GM04504 (cell line): ENCODE results near the gene WNT7A.

Source experiments
- DNase-seq: peaks from one replicate; pipeline ENCODE4 v3.0.0-alpha.2; 2012; ENCODE audit warnings: low read depth

WNT7A gene

DNA sequence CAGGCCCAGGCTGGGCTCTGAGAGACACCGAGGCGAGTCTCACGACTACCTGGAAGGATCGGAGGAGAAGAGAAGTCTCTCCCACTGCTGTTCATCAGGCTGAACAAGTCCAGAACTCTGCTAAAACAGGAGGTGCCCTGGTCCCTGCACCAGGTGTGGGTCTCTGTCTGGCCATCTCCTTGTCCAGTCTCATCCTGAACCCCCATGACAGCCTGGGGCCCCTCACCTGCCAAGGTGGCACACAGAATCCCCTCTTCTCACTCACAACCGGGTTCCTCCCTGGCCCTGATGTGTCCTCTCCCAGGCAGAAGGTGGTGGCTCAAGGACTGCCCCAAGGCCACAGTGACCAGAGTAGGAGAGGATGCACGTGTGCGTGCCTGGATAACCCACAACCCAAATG is 34.1 kb downstream of the WNT7A start:
- DNase-seq, result no peak

DNA sequence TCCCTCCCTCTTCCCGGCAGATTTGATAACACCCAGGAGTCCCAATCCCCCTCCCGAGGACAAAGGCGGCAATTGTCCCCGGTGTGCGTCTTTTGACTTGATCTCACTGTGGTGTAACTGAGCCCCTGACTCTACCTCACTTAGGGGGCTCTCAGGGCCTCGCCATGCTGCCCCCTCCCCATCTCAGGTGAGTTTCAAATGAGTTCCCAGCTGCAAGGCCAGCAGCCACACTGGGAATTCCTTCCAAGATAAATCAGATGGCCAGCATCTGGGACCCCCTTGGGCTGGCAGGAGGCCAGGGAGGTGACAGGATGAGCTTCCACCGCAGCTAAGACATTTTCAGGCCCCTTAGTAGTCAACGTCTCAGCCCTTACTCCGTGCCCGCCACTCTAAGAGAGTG is 35.0 kb downstream of the WNT7A start:
- DNase-seq, result no peak

DNA sequence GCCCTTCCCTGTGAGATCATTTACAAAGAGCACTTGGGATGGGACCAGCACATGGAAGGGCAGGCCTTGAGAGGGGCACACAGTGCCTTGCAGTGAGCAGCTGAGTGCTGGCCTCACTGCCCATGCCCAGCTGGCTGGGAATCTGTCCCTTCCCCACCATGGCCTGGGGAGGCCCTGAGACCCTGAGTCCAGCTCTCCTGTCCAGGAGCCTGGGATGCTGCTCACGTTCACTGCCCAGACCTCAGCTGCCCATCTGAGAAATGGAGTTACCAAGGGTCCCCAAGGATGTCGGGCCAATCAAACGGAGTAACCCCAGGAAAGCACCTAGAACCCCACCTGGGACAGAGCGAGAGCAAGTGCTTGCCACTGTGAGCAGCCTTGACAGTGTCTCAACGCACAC is 35.6 kb downstream of the WNT7A start:
- no peak for DNase-seq

DNA sequence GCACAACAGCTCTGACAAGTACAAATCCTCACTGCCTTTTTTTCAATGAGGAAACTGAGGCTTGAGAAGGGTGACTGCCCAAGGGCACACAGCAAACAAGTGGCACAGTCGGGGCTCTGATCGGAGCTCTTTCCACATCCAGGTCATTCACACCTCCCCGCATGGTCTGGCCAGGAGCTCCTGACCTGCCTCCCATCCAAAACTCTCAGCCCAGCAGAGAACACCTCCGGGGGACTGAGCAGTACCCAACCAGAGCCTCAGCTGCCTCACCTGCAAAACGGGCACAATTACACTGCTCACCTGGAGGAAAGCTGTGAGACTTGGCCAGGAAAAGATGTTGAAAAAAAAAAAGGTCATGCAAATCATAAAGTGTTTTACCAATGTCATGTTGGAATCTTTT is 36.5 kb downstream of the WNT7A start:
- no peak for DNase-seq

DNA sequence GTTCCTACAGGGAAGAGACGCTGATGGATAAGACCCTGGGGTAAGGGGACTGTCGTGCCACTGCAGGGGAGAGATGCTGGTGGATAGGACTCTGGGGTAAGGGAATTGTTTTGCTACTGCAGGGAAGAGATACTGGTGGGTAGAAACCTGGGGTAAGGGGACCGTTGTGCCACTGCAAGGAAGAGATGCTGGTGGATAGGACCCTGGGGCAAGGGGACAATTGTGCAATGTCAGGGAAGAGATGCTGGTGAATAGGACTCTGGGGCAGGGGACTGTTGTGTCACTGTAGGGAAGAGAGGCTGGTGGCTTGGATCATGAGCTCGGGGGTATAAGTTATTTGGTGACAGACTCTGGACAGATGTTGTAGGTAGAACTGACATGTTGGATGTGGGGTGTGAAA is 37.6 kb downstream of the WNT7A start:
- DNase-seq, result no peak

DNA sequence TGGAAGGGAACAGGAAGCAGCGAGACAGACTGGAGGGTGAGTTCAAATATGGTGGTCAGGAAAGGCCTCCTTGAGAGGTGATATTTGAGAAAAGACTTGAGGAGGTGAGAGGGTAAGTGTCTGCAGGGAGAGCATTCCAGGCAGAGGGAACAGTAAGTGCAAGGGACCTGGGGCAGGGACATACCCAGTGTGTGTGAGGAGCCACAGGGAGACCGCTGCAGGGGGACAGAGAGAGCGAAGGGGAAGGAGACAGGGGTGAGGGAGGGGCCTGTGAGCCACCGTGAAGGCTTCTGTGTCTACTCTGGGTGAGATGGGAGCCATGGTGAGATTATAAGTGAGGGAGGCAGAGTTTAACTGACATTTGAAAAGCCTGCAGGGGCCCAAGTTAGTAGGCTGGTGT is 38.0 kb downstream of the WNT7A start:
- no peak for DNase-seq

DNA sequence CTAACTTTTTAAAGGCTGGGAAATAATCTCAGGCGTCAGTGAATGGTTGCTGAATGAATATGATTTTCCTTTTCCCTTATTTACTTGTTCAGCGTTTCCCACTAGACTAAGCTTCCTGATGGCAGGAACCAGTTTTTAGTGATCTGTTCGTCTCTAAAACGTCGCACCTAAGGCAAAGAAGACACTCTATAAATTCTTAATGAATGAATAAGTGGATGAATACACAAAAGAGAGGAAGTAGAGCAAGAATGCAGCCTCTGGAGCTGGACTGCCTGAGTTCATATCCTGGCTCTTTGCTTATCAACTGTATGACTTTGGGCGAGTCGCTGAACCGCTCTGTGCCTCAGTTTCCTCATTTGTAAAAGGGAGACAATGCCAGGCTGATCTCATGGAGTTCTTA is 38.7 kb downstream of the WNT7A start:
- DNase-seq, result no peak

DNA sequence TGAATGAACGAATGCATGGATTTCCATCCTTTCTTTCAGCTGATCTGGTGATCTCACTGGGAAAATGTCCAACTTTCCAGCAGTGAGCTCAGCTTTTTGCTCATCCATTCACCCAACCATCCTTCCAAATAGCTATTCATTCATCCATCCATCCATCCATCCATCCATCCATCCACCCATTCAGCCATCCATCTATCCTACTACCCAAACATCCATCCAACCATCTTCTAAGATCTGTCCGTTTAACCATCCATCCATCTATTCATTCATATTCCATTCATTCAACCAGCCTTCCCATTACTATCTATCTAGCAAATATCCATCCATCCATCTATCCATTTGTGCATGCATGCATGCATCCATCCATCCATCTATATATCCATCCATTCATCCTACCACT is 39.4 kb downstream of the WNT7A start:
- no peak for DNase-seq

DNA sequence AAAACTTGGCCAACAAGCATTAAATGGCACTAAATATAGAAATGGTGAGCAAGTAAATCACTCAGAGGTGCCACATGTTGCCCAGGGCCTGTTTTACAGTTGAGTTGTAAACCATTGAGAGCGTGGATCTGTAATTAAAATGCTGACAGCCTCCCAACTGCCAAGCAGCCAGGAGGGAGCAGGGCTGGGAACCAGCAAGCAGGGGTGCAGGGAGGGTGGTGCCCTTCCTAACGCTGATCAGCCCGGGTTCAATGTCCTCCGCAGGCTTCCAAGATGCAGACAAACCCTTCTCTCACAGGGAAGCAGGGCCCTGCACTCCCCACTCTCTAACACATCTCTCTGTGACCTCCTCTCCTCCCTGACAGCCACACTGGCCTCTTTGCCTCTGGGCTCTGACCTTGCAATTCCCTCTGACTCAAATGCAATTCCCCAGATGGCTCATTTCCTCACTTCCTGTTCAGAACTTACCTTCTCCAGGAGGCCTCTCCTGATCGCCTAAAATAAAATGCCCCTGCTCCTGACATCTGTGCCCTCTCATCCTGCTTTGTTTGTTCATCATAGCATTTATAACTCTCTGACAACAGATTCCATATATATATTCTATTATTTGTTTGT is 40.0 kb downstream of the WNT7A start:
- no peak for DNase-seq

DNA sequence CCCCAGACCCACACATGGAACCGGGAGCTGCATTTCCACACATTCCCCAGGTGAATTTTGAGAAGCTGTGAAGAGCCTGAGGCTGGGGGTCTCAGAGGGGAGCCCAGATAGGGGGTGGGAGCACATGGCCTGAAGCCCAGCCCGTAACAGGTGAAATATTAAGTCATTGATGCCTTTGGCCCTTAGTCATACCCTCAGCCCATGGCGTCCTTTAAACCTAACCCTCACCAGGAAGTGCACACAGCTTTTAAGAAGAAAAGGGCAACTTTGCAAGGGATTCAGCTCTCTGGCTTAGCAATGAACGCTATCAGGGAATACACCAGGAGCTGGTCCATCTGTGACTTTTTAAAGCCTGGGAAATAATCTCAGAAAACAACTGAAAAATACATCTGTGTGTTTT is 40.6 kb downstream of the WNT7A start:
- DNase-seq, result no peak

DNA sequence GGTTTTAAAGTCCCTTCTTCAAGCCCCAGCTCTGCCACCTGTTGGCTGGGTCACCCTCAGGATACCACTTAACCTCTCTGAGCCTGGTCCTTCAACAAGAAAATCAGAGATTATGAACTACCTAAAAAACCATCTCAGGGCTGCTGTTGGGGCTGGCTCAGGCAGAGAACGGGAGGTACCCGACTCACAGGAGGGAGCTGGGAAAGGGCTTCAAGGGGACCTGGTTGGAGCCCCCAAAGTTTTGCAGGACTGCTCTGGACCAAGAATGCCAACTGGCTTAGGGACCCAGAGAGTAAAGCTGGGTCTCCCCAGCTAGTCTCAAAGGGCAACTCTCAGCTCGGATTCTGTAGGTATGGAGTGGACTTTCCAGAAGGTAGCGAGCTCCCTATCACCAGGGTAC is 41.5 kb downstream of the WNT7A start:
- no peak for DNase-seq

DNA sequence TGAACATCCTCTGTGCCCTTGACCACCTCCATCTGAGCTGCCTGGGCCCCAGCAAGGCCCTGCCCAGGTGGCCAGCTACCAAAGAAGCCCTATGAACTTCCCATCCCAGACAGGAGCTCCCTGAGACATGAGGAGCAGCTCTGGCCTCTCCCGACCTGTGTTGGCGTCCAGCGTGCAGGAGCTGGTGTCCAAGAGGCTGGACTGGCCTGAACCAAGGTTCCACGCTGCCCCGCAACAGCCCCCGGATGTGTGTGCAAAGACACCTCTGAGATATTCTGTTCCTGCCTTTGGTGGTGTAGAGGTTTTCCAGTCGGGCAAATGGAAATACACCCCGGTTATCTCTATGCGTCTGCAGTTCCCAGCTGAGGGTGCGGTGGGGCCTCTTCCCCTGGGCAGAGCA is 42.1 kb downstream of the WNT7A start:
- DNase-seq, result no peak

DNA sequence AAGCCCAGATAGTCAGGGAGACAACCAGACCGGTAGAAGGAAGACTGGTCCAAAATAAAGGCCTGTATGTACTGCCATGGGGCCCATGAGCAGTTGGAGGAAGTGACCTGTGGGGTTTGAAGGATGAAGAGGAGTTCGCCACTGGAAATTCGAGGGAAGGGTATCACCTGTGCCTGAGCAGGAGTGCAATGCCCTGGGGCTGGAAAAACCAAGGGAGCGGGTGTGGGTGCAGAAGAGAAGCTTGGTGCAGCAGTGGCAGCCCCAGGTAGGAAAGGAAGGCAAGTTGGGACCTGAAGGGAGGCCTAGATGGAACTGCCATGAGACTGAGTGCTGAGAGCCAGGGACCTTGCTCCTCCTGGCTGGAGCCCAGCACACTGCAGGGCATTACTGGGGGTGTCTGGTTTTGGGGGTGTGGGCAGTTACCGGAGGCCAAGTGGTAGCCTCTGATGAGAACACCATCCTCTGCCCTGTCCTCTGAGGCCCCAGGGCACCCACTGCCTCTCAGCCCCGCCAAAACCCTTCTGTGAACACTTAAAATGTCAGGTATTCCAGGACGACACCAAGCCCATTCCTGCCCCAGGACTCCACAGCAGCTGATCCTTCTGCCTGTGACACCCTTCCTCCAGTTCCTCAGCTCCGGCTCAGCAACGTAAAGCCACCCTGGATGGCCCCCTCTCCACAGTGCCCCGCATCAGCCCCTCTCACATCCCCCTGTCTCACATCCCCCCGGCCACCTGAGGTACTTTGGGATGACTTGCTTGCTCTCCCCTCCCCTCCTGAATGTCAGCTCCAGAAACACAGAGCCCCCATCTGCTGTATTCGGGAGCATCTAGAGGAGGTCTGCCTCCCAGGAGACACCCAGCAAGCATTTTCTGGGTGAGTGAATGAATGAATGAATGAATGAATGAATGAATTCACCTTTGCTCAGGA is 42.9 kb downstream of the WNT7A start:
- DNase-seq, result no peak

DNA sequence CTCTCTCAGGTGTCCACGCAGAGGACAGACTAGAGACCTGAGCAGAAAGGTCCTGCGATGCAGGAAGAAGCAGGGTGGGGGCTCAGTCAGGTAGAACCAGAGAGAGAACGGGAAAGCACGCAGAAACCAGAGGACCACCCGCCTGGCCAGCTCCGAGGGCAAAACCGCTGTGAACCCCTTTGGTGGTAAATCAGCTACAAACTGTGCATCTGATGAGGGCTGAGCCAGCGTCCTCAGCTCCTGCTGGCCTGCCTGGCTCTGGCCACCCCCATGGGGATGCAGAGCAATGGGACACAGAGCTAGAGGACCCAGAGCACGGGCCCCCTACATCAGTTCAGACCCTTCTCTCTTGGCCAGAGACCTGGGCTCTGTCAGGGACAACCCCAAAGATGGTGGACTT is 44.6 kb downstream of the WNT7A start:
- no peak for DNase-seq

DNA sequence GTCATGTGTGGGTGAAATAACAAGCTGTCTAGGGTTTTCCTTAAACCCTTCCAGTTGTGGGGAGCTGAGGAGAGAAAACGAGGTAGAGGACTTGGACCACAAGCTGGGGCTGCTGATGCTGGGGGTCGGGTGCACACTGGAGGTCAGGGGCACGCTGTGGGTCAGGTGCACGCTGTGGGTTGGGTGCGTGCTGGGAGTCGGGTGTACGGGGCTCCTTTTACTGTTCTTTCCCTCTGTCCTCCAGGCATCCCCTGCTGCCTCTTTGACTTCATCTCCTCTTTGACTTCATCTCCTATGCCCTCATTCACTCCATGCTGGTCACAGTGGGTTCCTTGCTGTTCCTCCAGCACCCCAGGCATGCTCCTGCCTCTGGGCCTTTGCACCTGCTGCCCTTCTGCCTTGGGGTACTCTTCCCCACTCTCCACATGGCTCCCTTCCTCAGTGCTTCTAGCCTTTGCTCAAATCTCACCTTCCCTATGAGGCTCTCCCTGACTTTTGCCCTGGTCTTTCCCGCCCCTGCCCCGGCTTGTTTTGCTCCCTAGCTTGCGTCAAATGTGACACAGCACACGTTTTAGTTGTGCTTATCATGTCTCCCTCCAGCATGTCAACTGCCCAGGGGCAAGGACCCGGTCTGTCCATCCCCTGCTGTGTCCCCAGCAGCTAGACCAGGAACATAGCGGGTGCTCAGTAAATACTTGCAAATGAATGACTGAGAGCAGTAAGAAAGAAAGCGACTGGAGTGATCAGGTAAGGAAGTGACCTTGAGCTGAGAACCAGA is 45.4 kb downstream of the WNT7A start:
- no peak for DNase-seq

DNA sequence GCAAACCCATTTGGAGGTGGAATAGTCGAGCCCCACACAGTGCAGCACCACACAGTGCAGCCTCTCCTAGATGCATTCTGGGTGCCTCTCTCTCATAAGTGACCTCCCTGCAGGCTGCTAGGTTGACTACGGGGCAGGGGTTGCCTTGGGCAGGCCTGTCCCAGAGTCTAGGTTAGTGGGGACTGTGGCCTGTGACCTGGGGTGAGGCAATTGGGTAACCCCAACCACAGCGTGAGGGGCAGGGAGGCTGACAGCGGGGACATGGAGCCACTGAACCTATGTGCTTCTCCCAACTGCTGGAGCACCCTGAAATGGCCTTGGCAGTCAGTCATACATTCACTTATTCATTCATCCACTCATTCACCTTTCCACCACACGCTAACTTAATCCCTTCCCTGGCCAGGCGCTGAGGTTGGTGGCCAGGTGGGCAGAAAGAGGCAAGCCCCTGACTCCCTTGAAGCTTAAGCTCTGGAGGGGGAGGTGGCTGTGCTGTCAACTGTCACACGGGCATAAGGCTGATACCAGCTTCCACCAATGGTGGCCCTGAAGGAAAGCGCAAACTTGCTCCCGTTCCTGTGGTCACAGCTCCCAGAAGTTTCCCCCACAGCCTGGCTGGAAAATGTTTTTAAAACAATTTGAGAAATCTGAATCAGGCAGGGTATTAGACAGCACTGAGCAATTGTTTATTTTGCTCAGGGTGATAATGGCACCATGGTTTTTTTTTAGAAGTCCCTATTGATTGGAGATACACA is 46.2 kb downstream of the WNT7A start:
- no peak for DNase-seq

DNA sequence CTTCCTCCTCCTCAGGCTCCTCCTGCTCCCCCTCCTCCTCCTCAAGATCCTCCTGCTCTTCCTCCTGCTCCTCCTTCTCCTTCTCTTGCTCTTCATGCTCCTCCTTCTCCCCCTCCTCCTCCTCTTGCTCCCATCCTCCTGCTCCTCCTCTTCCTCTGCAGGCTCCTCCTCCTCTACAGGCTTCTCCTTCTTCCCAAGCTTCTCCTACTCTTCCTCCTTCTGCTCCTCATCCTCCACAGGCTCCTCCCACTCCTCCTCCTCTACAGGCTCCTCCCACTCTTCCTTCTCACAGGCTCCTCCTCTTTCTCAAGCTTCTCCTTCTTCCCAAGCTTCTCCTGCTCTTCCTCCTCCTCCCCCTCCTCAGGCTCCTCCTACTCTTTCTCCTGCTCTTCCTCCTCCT is 47.7 kb downstream of the WNT7A start:
- DNase-seq, result no peak

DNA sequence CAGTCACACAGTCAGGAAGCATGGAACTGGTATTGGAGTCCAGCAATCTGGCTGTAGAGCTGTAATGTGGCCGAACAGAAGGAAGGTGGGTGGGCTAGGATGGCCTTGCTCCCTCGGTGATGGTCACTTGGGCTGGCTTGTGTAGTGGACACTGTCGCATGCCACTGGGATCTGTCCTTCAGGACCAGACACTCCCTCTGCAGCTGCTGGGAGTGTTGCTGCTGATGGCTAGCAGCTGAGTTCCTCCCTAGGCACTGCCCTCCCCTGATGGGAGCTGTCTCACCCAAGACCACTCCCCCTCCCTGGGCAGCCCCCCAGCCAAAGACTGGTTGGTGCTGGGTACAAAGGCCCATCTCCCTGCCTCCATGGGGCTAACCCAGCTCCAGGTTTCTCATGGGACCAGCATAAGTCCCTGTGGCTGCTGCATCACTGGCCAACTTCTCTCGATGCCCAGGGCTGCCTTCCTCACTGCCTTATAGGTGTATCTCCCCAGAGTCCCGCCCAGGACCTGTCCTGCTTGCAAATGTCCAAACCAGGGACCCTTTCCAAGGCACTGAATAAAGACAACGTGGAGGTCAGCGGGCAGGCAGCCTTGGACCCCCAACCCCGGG is 48.4 kb downstream of the WNT7A start:
- no peak for DNase-seq

DNA sequence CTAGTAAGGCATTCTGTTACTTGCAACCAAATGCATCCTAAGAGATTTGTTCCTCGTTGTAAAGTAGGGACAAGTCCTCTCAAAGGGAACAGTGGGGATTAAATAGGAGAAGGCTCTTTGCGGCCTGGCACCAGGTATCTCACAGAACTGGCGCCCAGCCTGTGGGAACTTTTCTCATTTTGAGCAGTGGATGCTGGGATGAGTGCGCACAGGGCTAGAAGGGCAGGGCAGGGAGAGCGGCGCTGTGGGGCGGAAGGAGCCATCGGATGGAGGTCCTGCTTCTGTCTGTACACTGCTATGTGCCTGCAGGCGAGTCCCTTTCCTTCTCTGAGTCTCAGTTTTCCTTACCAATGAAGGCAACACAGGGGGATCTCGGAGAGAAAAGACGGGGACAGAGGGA is 50.6 kb downstream of the WNT7A start:
- no peak for DNase-seq

DNA sequence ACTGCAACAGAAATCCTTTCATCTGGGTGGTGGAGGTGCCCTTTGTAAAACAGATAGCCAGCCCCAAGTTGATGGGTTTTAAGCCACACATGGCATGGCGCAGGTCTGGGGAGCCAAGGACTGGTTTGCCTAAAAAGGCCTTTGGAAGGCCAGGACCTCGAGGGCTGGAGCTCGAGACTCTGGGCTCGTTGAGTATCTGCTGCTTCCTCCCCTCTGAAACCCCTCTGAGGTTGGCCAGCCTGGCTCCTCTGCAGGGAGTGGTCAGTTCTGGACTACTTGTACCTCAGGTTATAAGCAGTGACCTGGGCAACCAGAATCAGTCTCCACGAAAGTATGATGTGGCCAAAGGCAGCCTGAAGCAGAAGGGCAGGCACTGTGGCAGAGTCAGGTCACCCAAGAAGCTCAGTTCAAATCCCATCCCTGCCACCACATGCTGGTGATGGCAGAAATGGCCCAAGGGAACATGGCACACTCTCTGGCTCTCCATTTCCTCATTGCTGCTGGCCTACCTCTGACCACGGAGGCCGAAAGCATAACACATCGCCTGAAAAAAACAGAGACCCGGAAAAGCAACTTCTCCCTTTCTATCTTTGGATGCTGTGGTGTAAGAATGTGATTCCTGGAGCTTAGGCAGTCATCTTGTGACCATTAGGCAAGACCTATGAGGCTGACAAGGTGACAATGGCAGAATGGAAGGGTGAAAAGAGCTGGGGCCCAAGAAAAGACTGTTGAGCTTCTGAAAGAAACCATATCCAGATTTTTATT is 51.2 kb downstream of the WNT7A start:
- no peak for DNase-seq

DNA sequence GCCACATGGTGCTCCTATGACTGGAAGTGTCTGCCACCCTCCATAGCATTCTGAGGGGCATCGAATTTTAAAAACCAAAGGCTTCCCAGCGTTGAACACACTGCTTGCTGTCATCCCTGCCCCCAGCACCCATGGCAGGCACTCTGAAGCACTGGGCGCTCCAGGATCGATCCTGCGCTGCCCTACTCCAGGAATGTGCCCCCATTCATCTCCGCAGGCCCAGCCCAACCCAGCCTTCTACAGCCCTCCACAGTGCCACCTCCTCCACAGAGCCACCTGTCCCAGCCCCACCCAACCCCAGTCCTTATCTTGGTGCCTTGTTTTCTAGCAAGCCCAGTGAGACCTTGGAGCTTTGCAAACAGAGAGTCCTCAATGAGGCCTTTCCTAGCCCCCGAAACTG is 52.2 kb downstream of the WNT7A start:
- DNase-seq, result no peak
